22Rv1 (cell line): Measurements from ENCODE around the gene RABGAP1L.

Experiments used
- CTCF ChIP-seq: fragments of 450-650 bp; IDR thresholded peaks from 2 replicates; pipeline ENCODE4 v1.5.1; 2017; ENCODE audit warnings: mild to moderate bottlenecking
- ZFX ChIP-seq: fragments of 450-650 bp; IDR thresholded peaks from 2 replicates; pipeline ENCODE4 v1.6.1; 2017; ENCODE audit warnings: antibody characterized with exemption, borderline replicate concordance

GRCh38 chr1:174142836-174143235 is 16.5 kb upstream of the RABGAP1L start:
- TF ChIP-seq CTCF (no peak), ZFX (no peak)
